ENCODE data around the gene RHOG.

DNA sequence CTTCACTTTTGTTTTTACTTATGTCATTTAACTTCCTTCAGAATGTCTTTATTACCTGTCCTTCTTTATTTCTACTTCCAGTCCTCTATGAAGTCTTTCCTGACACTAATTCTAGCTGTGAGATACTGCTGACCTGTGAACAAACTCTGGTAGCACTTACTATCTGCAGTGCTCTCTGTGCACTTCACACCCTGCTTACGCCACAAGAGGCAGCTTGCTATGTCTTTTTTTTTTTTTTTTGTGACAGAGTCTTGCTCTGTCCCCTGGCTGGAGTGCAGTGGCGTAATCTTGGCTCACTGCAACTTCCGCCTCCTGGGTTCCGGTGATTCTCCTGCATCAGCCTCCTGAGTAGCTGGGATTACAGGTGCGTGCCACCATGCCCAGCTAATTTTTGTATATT is 25.4 kb upstream of the RHOG start:
- TF ChIP-seq, protein P1, sequence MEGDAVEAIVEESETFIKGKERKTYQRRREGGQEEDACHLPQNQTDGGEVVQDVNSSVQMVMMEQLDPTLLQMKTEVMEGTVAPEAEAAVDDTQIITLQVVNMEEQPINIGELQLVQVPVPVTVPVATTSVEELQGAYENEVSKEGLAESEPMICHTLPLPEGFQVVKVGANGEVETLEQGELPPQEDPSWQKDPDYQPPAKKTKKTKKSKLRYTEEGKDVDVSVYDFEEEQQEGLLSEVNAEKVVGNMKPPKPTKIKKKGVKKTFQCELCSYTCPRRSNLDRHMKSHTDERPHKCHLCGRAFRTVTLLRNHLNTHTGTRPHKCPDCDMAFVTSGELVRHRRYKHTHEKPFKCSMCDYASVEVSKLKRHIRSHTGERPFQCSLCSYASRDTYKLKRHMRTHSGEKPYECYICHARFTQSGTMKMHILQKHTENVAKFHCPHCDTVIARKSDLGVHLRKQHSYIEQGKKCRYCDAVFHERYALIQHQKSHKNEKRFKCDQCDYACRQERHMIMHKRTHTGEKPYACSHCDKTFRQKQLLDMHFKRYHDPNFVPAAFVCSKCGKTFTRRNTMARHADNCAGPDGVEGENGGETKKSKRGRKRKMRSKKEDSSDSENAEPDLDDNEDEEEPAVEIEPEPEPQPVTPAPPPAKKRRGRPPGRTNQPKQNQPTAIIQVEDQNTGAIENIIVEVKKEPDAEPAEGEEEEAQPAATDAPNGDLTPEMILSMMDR (IDR thresholded peaks at IDR 0.05) = no peak
- TF ChIP-seq EP300 (IDR thresholded peaks at IDR 0.05) = no peak
- TF ChIP-seq POLR2A (IDR thresholded peaks at IDR 0.05) = no peak
